Lower leg skin (tissue), 3 donors: ENCODE results near the gene NTM.

Experiments
- CTCF ChIP-seq, 3 donors: fragments of 450-650 bp; IDR thresholded peaks; one replicate each; pipeline ENCODE4 v1.5.1; 2016; ENCODE audit warnings: antibody characterized with exemption in 3 of 3, mild to moderate bottlenecking in 3 of 3, moderate library complexity in 2 of 3
- POLR2A ChIP-seq, 2 donors: fragments of 450-650 bp; IDR thresholded peaks; one replicate each; pipeline ENCODE4 v1.6.1; 2016 to 2017; ENCODE audit warnings: antibody characterized with exemption in 2 of 2, mild to moderate bottlenecking in 1 of 2, moderate library complexity in 1 of 2

DNA sequence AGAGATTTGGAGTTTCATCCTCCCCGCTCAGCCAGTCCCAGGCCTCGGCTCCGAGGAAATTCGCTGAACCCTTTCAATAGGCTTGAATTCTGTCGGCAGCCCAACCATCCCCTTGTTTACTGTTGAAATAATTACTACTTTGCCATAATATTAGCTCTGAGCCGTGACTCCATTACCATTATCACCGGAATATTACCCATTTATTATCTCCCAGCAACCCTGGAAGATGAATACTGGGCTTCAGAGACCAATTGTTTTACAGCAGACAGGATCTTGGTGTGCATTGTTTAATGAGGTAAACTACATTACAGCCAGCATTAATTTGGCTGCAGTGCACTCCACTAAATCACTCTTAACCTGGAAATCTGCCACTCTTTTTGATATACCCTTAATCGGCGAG, 867.4 kb downstream of the NTM start:
- TF ChIP-seq POLR2A (IDR thresholded peaks at IDR 0.05): no peak
- TF ChIP-seq CTCF (IDR thresholded peaks at IDR 0.05): no peak
